Peyer's patch (tissue), 4 donors: ENCODE results near the gene KLHDC9. TPM values are rescaled to one million over a fixed set of nuclear protein-coding genes. Genes with fewer than 3 reads are reported as not detected.
A peak's percentile ranks its signal among the peaks of the same experiment; 100 is the strongest.

Experiments
- DNase-seq, 3 donors: peaks; one replicate each; pipeline ENCODE4 v3.0.0-alpha.2; 2017 to 2019
- H3K27ac ChIP-seq, 4 donors: fragments of 200-600 bp; sonication (generic); one replicate each; pipeline ENCODE4 v1.5.1; 2016 to 2019
- H3K27me3 ChIP-seq, 2 donors: fragments of 200-600 bp; sonication (generic); one replicate each; pipeline ENCODE4 v1.5.1; 2019
- H3K36me3 ChIP-seq, 3 donors: fragments of 200-600 bp; sonication (generic); one replicate each; pipeline ENCODE4 v1.5.1; 2016 to 2019
- H3K4me1 ChIP-seq, 4 donors: fragments of 200-600 bp; sonication (generic); one replicate each; pipeline ENCODE4 v1.5.1; 2016 to 2019
- H3K4me3 ChIP-seq, 4 donors: fragments of 200-600 bp; sonication (generic); 1 replicate in 3 of 4; 2 replicates in 1 of 4; pipeline ENCODE4 v1.5.1; 2016 to 2019; ENCODE audit warnings: mild to moderate bottlenecking in 1 of 4
- H3K9me3 ChIP-seq, 4 donors: fragments of 200-600 bp; sonication (generic); one replicate each; pipeline ENCODE4 v1.5.1; 2016 to 2019; ENCODE audit warnings: mild to moderate bottlenecking in 1 of 4
- CTCF ChIP-seq, 6 experiments: fragments of 450-650 bp in 4 of 6; fragments of 200-600 bp in 2 of 6; sonication (generic) in 1 of 6; IDR thresholded peaks; one replicate each; pipeline ENCODE4 v1.5.1; 2017 to 2019; ENCODE audit warnings: antibody characterized with exemption in 6 of 6, mild to moderate bottlenecking in 3 of 6, moderate library complexity in 1 of 6
- POLR2A ChIP-seq, 2 donors: fragments of 450-650 bp; IDR thresholded peaks; one replicate each; pipeline ENCODE4 v1.5.1; 2017; ENCODE audit warnings: antibody characterized with exemption in 2 of 2, mild to moderate bottlenecking in 2 of 2, moderate library complexity in 2 of 2
- total RNA-seq, 4 donors: library from RNA; depleted of rRNA; stranded (reverse); fragments of >200 nt; gene quantifications; one replicate each; pipeline ENCODE4 v1.1.0, GENCODE V29; 2016

Gene KLHDC9
- total RNA-seq, 4 donors from 2014 or later, result 2.1 to 4.8 (median 2.4) TPM; not detected in 1

DNA sequence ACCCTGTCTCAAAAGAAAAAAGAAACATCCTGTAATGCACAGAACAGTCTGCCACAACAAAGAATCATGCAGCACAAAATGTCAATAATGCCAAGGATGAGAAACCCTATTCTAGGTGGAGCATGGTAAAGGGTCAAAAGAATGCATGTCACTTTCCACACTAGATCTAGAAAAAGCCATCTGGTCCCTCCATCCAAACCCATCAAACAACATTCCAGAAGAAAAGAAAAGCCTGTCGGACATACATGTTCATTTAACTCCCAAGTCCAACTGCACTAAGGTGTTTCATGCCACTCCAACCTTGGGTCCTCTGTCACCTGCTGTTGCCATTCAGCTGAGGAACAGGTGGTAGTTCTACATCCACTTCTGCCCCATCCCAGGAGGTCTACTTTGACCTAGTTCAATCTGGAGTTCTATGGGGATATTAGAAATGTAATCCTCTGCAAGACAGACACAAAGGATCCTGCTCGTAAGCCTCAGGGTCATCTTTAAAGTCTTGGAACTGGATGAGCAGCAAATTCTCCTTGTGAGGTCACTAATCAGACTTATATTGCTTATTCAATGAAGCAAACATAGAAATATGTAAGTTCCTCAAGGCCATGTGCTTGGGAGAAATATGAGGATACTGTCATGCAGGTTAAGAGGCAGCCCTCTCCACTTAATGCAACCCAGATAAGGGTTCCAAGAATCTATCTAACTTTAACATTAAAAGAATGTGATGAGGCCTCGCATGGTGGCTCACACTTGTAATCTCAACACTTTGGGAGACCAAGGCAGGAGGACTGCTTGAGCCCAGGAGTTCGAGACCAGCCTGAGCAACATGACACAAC lies 30.6 kb downstream of the KLHDC9 start:
- Histone ChIP-seq H3K9me3 (no peaks in the 10 kb centered on the region), H3K4me3 (no peak overlapping the region), H3K27ac (no peak overlapping the region), H3K27me3 (no peaks in the 10 kb centered on the region), H3K36me3 (peaks cover 0 to 52% (median 0%) of the 10 kb centered on the region in 3 donors), H3K4me1 (peaks cover 0 to 18% (median 9%) of the 10 kb centered on the region in 4 donors)
- no peak for DNase-seq
- TF ChIP-seq CTCF (IDR thresholded peaks at IDR 0.05), result no peak
- no peak for TF ChIP-seq POLR2A (IDR thresholded peaks at IDR 0.05)

GRCh38 chr1:161130266-161130665 lies 32.1 kb downstream of the KLHDC9 start:
- H3K27ac ChIP-seq, result no peak overlapping the region
- no peaks in the 10 kb centered on the region for H3K27me3 ChIP-seq
- TF ChIP-seq CTCF (IDR thresholded peaks at IDR 0.05) (no peak), POLR2A (IDR thresholded peaks at IDR 0.05) (no peak)
- DNase-seq, result no peak
- H3K9me3 ChIP-seq, result no peaks in the 10 kb centered on the region
- no peak overlapping the region for H3K4me3 ChIP-seq
- peaks cover 0 to 24% (median 10%) of the 10 kb centered on the region in 4 donors for H3K4me1 ChIP-seq
- H3K36me3 ChIP-seq, result peaks cover 0 to 42% (median 0%) of the 10 kb centered on the region in 3 donors

DNA sequence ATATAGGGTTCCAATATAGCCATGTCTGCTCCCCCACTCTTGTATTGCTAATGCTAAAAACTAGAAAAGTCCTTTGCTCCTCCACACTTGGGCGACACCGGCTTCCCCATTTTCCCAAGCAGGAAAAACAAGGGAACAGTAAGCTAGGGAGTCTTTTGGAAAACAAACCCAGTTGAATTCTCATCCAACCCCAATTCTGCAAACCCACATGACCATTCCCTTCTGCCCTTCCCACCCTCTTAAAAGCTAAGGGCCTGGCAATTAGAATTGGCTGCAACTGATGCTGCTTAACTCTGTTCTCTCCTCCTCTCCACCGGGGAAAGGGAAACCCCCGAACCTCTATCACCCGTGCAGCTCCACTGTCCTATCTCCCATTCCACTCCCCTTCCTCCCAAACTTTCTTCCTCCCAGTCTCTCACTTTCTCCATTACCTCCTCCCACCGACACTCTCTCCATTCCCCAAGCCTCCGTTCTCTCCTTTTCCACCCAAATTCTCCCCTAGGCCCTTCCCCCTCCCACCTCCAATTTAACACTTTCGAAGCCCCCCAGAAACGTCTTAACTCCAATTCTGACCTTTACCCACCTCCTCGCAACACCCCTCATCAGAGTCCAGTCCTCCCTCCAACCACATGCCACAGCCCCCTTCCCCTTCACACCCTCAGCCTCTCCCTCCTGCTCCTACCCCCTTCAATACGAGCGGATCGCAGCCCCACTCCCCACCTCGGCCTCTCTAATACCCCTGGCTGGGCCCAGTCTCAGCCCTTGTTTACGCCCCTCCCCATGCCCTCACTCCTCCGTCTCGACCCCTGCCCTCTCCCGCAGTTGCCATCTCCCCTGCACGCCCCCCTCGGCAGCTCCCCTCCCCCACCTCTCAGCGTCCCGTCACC lies 33.6 kb downstream of the KLHDC9 start:
- H3K9me3 ChIP-seq, result no peaks in the 10 kb centered on the region
- H3K27ac ChIP-seq, result peak overlapping the region; percentile 91 to 96 (median 94)
- H3K27me3 ChIP-seq, result no peaks in the 10 kb centered on the region
- no peak for DNase-seq
- peaks cover 0 to 24% (median 10%) of the 10 kb centered on the region in 4 donors for H3K4me1 ChIP-seq
- TF ChIP-seq CTCF (IDR thresholded peaks at IDR 0.05), result no peak
- no peak for TF ChIP-seq POLR2A (IDR thresholded peaks at IDR 0.05)
- H3K4me3 ChIP-seq, result peak overlapping the region; percentile 72 to 98 (median 82)
- peaks cover 0 to 27% (median 0%) of the 10 kb centered on the region in 3 donors for H3K36me3 ChIP-seq

DNA sequence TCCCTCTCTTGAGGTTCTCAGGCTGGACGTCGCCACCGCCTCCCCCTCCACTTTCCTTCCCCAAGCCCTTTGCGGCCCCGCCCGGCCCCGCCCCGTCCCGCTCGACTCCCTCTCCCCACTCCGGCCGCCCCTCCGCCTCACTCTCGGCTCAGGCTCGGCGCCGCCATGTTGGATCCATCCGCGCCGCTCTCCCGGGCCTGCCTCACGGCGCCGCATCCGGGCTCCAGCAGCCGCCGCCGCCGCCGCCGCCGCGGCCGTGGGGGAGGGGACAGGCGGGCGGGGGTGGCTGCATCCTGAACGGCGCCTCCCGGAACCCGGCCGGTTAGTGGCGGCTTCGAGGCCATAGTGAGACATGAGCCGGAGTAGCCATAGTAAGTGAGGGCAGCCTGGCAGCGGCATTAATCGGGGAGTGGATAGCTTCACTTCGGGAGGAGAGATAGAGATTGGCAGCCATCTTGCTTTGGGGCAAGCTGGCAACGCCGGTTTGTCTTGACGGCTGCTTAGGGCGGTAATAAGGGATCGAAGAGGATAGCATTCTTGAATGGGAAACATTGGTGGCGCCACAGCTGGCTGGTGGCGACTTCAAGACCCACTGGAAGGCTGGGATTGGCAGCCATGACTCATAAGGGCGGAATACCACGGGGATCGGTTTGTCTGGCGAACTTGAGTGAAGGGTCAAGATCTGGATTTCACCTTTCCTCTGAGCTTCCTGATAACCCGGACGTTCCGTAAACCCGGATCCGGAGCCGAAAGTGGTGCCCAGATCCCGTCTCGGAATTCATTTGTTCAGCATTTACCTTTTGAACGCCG lies 34.5 kb downstream of the KLHDC9 start, which contains the start of gene DEDD:
TSS of gene DEDD (minus strand) at position 258 of the 810 bp plus-strand sequence. CDS start 8,205 bp downstream, outside the sequence.
- DNase-seq, result peak; percentile 91 to 97 (median 93)
- no peaks in the 10 kb centered on the region for H3K9me3 ChIP-seq
- H3K4me1 ChIP-seq, result peaks cover 0 to 24% (median 10%) of the 10 kb centered on the region in 4 donors
- H3K27me3 ChIP-seq, result no peaks in the 10 kb centered on the region
- H3K4me3 ChIP-seq, result peak within 1 kb of the TSS; percentile 72 to 98 (median 82)
- H3K36me3 ChIP-seq, result peaks cover 0 to 20% (median 0%) of the 10 kb centered on the region in 3 donors
- TF ChIP-seq CTCF (IDR thresholded peaks at IDR 0.05) (peak in 2 of 6 experiments; percentile 3 to 4), POLR2A (IDR thresholded peaks at IDR 0.05) (peak; percentile 39 to 48)
- peak within 1 kb of the TSS; percentile 91 to 96 (median 94) for H3K27ac ChIP-seq
